Hepatocyte (in vitro differentiated cells): ENCODE data around the gene SPATC1L.

ENCODE experiments used
- CTCF ChIP-seq: fragments of 200-600 bp; sonication (generic); IDR thresholded peaks from 2 replicates; pipeline ENCODE4 v1.5.1; 2016; ENCODE audit warnings: antibody characterized with exemption, mild to moderate bottlenecking; ENCODE audit not compliant: poor library complexity
- EZH2 ChIP-seq: fragments of 200-600 bp; sonication (generic); IDR thresholded peaks from 2 replicates; pipeline ENCODE4 v1.6.1; 2016; ENCODE audit warnings: antibody characterized with exemption, mild to moderate bottlenecking, borderline replicate concordance
- EZH2phosphoT487 ChIP-seq: fragments of 200-600 bp; sonication (generic); IDR thresholded peaks from one replicate; pipeline ENCODE4 v1.6.1; 2018; ENCODE audit warnings: antibody characterized with exemption, mild to moderate bottlenecking, low read depth, moderate library complexity; ENCODE audit not compliant: unreplicated experiment, severe bottlenecking

DNA sequence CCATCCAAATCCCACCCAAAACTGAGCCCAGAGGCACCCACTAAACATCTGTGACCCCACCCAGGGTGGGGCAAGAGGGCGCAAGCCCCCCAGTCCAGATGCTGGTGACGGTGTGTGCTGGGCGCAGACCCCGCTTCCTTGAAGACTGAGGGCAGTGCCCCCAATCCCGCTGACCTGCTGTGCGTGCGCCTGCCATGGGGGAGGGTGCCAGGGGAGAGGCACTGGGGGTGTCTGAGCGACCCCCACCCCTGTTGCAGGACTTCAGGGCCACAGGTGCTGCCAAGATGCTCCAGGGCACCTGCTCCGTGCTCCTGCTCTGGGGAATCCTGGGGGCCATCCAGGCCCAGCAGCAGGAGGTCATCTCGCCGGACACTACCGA, 73.1 kb downstream of the SPATC1L start:
- no peak for TF ChIP-seq CTCF
- TF ChIP-seq EZH2phosphoT487, result no peak
- no peak for TF ChIP-seq EZH2
